HG03571 (cell line): Measurements from ENCODE around the gene PCBP2.
A peak's percentile ranks its signal among the peaks of the same experiment; 100 is the strongest.
"Not testable (repeated sequence)": the region's sequence is repeated elsewhere in the genome, so short reads cannot be mapped to it uniquely, and the experiment has no call there.

ENCODE experiments used
- ATAC-seq: cut with Tn5 transposase; IDR thresholded peaks from one replicate; pipeline ENCODE4 v1.9.1; 2021; ENCODE audit not compliant: unreplicated experiment

The PCBP2 gene

GRCh38 chr12:53439582-53439981, 12.3 kb upstream of the PCBP2 start:
- not testable (repeated sequence) for ATAC-seq

- ATAC-seq = peak; percentile 98
These were observed 10.7 kb upstream of the PCBP2 start, which contains the start of gene PRR13 for GRCh38 chr12:53441040-53441833. TSS of gene PRR13 (plus strand) at chr12:53441734. CDS start at chr12:53442715, 981 bp downstream.

DNA sequence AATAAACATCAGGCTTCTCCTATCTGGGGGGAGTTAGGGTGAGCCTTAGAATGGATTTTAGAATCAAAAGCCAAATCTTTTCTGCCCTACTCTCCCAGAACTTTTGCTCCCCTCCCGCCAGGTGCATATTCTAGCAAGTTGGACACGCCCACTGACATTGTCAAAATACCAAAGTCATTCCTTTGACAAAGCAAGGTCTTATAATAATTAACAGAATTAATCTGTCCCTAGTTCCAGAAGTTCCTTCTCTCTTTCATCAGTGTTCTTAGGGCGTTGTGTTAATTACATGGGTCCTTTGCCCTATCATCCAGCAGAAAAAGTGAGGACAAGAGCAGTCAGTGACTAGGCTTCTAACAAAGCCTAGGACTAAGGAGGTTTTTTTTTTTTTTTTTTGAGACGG, 7.9 kb upstream of the PCBP2 start:
- ATAC-seq = no peak

DNA sequence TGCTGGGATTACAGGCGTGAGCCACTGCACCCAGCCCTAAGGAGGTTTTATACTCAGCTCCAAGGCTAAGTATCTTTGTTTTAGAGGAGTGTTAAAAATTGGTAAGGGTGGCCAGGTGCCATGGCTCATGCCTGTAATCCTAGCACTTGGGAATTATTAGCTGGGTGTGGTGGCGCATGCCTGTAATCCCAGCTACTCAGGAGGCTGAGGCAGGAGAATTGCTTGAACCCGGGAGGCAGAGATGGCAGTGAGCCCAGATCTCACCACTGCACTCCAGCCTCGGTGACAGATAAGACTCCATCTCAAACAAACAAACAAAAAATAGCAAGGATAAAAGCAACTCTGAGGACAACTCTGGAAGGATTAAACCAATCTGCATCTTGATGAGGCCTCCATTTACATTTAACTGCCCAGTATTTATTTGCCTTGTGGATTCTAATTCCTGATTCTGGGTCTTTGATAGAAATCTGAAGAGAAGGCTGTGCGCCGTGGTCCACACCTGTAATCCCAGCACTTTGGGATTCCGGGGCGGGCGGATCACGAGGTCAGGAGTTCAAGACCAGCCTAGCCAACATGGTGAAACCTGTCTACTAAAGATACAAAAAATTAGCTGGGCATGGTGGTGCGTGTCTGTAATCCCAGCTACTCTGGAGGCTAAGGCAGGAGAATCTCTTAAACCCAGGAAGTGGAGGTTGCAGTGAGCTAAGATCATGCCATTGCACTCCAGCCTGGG, 7.1 kb upstream of the PCBP2 start:
- ATAC-seq = not testable (repeated sequence)

- no peak for ATAC-seq
These were observed 966 bp upstream of the PCBP2 start for GRCh38 chr12:53450936-53451335.

DNA sequence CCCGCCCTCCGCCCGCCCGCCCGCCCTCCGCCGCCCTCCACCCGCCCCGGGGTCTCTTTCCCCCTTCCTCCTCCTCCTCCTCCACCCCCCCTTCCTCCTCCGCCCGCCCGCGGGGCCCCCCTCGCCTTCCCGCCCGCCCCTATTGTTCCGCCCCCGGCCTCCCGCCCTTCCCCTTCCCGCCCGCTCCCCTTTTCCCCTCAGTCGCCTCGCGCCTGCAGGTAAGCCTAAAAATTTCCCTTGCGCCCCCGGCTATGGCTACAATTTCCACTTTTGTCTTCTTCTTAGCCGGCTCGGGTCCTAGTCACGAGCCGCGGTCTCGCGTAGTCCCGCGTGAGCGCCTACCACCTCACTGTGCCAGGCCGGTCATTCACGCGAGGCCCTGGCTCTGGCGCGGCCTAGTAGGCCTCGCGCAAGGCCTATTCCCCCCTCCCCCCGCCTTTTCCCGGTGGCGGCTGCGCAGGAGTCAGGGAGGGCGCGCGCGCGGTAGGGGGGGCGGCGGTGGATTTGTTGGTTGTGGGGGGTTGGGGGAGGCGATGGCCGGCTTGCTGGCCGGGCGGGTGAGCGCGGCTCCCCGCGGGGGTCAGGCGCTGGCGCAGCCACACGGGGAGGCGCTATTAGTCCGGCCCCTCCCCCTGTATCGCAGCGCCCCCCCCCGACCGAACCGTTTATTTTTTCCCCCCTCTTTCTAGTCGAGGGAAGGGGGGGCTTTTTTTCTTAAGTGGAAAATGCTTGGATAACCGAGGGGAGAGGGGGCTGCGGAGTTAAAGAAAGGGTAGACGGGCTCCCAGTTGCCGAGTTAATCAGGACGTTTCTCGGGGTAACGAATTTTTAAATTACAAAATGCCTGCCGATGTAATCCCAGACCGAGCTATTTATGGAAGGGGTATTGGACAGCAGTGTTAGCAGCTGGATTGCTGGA, 516 bp downstream of the PCBP2 start:
- no peak for ATAC-seq

DNA sequence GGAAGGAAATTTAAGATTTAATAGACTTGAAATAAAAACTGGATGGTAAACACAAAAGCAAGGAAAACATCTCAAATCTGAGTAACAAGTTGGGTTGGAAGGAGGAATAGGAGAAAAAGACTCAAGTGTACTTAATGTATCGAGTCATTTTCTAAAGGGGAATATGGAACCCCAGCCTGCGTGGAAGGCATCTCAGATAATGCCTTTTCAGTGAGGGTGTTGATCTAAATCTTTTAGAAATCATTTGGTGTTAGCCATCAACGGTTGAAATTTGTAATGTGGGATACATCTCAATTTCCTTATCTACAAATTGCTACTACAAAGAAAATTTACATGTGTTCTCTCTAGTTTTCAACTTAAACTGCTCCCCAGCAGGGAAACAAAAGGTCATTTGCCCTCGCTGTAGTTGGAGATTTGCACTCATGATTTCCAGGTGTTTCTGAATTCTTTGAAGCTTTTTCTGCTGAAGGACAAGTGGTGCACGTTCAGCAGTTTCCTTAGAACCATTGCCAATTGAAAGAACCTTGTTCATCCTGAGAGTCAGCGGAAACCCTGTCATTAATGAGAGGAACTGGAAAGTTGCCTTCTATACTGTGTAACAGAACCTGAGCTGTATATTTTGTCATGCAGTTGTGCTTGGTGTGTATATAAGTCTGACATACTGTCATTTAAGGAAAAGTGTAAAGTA, 2.2 kb downstream of the PCBP2 start:
- ATAC-seq = no peak

DNA sequence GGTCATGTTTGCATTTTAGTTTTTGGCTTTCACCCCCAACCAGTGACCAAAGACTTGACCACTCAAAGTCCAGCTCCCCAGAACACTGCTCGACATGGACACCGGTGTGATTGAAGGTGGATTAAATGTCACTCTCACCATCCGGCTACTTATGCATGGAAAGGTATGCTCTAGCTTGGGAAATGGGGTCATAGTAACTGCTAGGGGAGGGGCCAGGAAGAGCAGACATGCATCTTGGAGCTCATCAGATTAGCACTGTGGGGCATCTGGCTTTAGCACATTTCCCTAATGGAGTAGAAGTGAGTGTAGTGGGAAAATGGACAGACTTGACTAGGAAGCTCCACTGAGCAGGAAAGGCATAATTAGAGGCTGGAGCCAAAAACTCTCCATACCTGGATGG, 2.8 kb downstream of the PCBP2 start:
- no peak for ATAC-seq

DNA sequence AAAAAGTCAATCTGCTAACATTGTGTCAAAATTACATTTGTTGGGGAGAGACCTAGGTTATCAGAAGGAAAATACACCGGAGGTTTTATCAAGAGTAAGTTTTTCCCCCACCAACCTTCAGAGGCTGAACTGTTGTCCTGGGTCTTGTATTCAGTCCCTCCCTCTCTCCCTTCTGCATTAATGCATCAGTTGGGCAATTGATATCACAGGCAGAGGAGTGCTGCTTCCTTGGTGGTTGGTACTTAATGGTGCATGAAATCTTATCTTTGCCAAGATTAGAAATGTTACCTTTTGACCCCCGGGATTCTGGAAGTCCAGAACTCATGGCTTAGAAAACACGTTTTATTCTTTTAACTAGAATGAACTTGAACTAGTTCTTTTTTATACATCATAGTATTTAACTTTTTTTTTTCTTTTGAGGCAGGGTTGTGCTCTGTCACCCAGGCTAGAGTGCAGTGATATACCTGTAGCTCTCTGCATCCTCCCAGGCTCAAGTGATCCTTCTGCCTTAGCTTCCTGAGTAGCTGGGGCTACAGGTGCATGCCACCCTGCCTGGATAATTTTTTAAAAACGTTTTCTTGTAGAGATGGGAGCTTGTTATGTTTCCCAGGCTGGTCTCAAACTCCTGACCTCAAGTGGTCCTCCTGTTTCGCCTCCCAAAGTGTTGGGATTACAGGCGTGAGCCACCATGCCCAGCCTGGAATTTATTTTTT, 4.9 kb downstream of the PCBP2 start:
- ATAC-seq = no peak

GRCh38 chr12:53459097-53459496, 7.2 kb downstream of the PCBP2 start:
- no peak for ATAC-seq

DNA sequence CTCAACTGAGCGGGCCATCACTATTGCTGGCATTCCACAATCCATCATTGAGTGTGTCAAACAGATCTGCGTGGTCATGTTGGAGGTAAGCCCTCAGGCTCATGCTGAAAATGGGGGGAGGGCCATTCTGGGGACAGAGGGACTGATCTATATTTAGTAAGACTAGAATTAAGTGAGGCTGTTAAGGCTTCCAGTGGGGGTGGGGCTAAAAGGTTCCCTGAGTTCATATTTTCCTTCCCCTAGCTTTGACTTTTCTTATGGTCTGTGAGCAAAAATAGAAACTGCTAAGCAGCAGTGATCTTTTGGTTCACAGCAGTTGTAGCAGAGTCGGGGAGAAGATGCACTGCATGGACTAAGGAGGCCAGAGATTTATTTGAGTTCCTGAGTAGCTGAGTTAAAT, 9.2 kb downstream of the PCBP2 start:
- ATAC-seq = no peak

- ATAC-seq = no peak
These were observed 9.7 kb downstream of the PCBP2 start for GRCh38 chr12:53461591-53461990.

- no peak for ATAC-seq
These were observed 11.0 kb downstream of the PCBP2 start for GRCh38 chr12:53462935-53463334.

GRCh38 chr12:53463802-53464560, 12.1 kb downstream of the PCBP2 start:
- no peak for ATAC-seq

- ATAC-seq = no peak
These were observed 12.9 kb downstream of the PCBP2 start for GRCh38 chr12:53464685-53465418.

- ATAC-seq = no peak
These were observed 13.8 kb downstream of the PCBP2 start for GRCh38 chr12:53465679-53466078.

GRCh38 chr12:53466640-53467039, 14.7 kb downstream of the PCBP2 start:
- ATAC-seq = no peak

DNA sequence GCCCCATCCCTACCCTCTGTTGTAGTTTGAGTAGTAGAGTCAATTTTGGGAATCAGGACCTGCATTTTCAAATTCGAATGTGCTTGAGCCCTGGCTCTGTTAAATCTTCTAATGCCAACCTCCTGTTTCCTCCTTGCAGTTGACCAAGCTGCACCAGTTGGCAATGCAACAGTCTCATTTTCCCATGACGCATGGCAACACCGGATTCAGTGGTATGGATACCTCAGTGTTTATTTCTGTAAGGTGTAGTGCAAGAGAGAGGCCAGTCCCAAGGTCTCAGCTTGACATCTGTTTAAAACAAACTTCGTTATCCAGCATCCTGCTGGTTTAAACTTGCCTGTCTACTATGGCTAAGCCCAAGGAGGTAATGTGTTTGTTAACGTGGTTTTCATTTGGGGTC, 15.2 kb downstream of the PCBP2 start:
- no peak for ATAC-seq

DNA sequence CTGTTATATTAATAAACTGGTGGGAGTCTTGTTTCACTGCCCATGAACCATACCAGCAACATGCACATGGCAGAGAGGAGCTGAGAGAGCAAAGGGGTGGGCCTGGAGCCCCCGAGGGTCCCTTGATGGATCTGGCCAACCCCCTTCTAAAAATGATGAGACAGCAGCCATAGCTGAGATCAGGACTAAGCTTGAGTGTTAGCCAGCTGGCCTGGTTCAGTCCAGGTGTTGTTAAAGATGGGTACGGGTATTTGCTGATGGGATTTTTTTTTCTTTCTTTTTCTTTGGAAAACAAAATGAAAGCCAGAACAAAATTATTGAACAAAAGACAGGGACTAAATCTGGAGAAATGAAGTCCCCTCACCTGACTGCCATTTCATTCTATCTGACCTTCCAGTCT, 16.0 kb downstream of the PCBP2 start:
- no peak for ATAC-seq
